ENCODE results near the gene GAL3ST3.
A peak's percentile ranks its signal among the peaks of the same experiment; 100 is the strongest.

The GAL3ST3 gene

DNA sequence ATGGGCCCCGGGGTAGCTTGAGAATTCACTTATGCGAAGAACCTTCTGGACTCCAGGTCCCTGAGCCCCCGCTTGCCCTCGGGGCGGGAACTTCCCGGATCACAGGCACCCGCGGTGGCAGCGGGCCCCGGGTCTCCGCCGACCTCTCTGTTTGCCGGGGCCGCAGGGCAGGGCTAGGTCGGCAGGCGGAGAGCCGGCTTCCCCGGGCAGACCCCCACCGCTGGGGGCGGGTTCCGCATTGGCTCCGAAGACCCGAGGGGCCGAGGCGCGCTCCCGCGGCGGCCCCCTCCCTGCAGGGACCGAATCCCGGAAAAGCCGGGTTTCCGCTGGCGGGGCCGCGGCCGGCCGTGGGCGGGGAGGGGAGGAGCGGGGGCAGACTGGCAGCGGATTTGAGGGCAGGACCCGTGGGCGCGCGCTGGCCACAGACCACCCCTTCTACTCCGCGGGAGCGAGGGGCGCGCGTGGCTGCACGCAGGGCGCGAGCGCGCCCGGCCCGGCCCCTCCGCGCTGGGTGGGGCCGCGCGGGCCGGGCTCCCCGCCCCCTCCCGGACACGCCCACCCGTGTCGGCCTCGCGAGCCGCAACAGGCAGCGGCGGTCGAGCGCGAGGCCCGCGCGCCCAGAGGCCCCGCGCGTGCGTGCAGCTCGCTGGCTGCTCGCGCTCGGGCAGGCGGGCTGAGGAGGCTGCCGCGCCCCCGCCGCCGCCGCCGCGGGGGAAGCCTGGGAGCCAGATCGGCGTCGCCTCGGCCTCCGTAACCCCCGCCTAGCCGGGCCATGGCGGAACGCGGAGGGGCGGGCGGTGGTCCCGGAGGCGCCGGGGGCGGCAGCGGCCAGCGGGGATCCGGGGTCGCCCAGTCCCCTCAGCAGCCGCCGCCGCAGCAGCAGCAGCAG, 21.0 kb upstream of the GAL3ST3 start, which contains the start of gene PACS1:
Gene PACS1, plus strand, starts transcription at position 558 of the 889 bp plus-strand sequence. Its CDS starts 215 bp downstream, at position 773.
- DNase-seq (ENCODE audit: low read depth, low spot score), result peak; percentile 92

DNA sequence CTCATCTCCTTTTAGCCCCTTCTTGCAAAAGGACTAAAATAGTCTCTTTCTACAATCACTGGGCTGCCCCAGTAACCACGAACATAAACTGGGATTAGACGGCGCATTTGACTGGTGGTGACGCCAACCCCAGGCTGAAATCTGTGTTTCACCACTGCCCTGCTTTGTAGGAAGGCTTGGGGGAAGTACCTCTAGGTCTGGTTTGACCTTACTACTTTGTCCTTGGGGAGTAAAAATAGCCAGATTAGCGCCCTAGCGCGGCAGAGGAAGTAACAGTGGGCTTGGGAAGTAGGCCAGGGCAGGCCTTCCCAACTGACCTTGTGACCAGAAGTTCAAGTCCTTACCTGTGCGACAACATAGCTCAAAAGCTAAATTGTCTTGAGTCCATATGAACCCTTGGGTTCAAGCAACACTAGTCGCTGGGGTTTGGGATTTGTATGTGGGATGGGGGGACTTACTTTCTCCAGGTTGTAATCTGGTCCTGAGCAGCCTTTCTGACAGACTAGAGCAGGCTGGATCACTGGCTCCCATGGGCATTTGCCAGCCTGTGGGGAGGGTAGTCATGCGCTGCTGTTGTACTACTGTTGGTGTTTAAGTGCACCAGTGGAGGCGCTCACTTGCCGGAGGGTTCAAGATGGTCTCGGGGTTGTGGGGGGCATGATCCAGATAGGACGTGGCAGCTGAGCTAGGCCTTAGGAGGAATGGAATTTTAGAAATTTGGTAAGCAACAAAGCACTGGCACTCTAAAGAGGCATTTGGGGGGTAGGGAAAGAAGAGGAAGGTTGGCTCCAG, 20.2 kb upstream of the GAL3ST3 start:
- peak; percentile 75 for DNase-seq (ENCODE audit: low read depth, low spot score)

DNA sequence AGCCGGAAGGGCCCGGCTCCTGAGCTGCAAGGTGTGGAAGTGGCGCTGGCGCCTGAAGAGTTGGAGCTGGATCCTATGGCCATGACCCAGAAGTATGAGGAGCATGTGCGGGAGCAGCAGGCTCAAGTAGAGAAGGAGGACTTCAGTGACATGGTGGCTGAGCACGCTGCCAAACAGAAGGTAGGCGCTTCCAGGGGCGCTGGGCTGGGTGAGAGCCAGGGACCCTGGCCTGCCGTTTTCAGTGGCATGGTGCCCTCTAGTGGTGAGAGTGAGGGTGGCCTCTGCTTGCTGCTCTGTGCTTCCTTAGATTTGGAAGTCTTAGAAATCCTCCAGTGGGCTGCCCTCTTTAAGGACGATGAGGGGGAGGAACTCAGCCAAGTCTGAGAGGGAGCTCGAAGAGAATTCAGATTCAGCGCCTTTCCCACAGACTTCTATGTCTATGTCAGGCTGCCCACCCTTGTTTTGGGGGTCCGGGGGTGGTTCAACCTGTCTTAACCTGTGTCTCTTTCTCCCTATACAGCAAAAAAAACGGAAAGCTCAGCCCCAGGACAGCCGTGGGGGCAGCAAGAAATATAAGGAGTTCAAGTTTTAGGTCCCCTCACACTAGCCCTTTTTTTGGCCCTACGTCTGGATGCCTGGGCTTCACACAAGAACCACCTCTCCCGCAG, 19.3 kb upstream of the GAL3ST3 start:
- peak; percentile 88 for DNase-seq (ENCODE audit: low read depth, low spot score)

DNA sequence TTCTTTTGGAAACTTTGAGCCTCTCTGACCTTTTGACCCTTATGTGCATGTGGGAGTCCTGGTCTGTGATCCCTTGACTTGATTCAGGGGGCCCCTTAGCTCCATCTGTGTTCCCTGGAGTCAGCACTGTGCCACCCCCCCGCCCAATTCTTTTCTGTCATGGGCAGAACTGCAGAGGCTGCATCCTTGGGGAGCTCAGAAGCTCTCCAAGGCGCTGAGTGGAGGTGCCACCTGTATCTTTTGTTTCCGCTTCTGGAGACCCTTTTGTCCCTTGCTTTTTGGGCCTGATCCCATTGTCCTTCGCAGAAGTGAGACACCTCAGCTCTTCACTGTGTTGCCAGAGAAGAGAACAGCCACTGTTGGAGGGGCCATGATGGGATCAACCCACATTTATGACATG, 18.7 kb upstream of the GAL3ST3 start:
- DNase-seq (ENCODE audit: low read depth, low spot score), result no peak

DNA sequence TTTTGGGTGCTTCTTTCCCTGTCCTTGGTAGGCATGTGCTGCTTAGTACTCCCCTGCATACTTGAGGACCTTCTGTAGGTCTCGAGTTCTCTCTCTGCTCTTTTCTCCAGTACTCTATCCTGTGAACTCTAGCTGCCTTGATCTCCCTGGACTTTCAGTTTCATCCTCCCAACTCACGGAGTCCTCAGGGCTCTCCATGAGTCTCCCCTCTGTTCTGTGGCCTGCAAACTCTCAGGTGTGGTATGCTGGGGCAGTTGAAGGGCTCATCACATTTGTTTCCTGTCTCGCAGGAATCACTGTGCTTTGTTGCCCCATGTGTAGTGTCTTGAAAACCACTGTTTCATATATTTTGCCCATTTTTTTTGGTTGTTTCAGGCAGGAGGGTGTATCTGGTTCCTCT, 17.8 kb upstream of the GAL3ST3 start:
- DNase-seq (ENCODE audit: low read depth, low spot score), result no peak

DNA sequence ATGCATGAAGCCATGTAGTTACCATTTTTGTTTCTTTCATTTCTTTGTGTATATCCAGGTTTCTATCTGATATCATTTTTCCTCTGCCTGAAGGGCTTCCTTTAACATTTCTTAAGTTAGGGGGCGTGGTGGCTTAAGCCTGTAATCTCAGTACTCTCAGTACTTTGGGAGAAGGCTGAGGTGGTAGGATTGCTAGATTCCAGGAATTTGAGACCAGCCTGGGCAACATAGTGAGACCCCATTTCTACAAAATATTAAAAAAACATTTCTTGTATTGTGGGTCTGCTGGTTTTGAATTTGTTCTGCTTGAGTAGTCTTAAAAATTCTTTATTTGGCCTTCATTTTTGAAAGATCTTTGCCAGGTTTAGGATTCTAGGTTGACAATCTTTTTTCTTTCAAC, 15.6 kb upstream of the GAL3ST3 start:
- DNase-seq (ENCODE audit: low read depth, low spot score), result no peak

DNA sequence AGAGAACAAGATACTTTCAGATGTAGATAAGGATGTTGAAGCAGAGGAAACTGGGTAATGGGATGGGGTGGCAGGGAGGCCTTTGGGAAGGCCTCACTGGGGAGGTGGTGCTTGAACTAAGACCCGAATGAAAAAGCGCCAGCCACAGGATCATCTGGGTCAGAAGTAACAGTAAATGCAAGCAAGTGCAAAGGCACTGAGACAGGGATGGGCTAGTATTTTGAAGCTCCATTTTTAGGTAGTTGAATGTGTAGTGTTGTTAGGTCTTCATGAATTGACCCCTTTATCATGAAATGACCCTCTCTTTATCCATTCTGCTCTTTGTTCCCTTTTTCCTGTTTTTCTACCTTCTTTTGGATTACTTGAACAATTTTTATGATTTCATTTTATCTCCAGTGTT, 14.9 kb upstream of the GAL3ST3 start:
- DNase-seq (ENCODE audit: low read depth, low spot score), result no peak

DNA sequence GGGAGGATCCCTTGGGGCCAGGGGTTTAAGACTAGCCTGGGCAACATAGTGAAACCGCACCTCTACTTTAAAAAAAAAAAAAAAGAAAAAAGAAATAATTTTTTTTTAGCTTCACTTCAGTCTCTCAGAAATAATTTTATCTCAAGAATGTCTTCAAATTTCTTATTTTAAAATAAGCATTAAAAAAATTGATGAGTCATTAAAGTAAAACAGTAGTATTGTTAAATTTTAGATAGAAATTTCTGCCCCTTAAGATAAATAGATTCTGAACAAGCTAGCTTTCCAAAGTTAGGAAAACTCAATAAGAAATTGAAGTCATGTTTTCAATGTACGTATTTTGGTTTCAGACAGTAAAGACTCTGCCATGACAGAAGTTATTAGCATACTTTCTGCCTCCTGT, 13.4 kb upstream of the GAL3ST3 start:
- DNase-seq (ENCODE audit: low read depth, low spot score), result no peak

DNA sequence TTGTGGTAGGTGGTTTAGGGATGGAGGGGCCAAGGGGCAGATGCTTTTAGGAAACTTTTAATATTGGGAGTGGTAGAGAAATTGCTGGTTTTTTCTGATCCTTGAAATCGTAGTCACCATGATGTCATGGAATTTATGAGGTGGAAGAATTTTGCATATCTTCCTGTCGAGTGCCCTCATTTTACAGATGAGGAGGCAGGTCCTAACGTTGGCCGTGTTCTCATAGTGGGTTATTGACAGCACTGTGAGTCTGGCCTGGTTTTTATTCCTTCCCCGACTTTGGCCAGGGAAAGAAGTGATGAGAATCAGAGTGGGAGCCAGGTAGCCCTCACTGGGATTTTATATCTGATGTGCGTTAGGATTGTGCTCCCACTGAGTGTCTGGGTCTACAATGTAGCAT, 12.3 kb upstream of the GAL3ST3 start:
- DNase-seq (ENCODE audit: low read depth, low spot score), result no peak

DNA sequence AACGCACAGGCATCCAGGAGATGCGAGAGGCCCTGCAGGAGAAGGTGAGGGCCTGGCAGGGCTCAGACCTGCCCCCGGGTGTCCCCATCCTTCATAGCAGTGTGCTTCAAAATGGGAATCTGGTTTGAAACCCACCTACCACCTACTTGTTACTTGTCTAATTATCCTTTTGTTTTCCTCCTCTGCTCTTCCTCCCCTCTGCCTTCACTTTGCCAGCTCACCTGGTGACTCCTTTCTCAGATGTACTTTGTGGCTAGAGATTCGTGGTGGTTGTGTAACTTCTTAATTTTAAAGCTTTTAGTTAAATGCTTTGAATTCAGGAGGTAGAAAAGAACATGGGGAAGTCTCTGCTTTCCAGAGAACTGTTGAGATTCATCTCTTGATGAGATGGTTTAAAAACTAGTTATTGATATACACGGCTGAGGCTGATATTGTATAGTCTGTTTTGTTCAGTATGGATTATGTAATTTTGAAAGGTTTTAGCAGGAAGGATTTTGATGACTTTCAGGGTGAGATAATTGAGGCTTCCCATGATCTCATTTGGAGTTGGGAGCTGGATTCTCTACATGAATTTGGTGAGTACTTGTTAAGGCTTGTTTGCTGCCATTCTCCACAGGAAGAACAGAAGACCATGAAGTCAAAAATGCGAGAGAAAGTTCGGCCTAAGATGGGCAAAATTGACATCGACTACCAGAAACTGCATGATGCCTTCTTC, 11.2 kb upstream of the GAL3ST3 start:
- DNase-seq (ENCODE audit: low read depth, low spot score), result no peak

DNA sequence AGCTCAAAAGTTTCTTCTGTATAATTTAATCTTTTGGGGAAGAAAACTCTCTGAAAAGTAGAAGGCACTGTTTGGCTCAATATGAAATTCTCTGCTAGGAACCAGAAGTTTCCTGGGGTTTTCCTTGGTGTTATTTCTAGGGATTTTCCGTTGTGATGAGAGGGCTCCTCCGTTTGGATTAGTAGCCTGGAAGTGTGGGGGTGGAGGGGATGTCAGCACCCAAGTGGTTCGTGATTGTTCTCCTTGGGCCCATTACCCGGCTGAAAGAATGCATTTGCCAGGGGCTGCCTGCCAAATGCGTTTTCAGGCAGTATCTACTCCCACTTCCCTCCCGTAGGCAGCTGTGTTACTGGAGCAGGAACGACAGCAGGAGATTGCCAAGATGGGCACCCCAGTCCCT, 7.5 kb upstream of the GAL3ST3 start:
- DNase-seq (ENCODE audit: low read depth, low spot score), result no peak

DNA sequence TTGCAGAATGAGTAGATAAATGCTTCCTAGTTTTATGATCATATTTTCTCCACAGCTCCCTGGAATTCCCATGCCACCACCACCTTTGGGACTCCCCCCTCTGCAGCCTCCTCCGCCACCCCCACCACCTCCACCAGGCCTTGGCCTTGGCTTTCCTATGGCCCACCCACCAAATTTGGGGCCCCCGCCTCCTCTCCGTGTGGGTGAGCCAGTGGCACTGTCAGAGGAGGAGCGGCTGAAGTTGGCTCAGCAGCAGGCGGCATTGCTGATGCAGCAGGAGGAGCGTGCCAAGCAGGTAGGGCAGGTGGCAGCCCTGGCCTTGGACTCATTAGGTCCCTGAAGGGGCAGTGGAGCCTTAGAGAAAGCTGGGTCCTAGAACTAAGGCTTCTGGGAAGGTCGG, 6.1 kb upstream of the GAL3ST3 start:
- DNase-seq (ENCODE audit: low read depth, low spot score), result no peak

DNA sequence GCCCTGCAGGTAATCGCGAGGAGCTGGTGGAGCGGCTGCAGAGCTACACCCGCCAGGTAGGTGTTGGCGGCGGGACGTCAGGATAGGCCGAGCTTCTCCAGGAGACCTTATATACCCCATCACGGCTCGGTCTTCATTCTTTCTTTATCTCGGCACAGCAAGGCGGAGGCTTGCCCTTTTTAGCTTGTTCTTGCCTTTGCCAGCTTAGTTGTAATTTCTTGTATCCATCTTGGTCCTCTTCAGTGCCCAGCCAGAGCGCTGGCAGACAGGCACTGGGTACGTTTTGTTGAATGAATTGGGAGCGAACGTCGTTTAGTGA, 3.7 kb upstream of the GAL3ST3 start:
- no peak for DNase-seq (ENCODE audit: low read depth, low spot score)

DNA sequence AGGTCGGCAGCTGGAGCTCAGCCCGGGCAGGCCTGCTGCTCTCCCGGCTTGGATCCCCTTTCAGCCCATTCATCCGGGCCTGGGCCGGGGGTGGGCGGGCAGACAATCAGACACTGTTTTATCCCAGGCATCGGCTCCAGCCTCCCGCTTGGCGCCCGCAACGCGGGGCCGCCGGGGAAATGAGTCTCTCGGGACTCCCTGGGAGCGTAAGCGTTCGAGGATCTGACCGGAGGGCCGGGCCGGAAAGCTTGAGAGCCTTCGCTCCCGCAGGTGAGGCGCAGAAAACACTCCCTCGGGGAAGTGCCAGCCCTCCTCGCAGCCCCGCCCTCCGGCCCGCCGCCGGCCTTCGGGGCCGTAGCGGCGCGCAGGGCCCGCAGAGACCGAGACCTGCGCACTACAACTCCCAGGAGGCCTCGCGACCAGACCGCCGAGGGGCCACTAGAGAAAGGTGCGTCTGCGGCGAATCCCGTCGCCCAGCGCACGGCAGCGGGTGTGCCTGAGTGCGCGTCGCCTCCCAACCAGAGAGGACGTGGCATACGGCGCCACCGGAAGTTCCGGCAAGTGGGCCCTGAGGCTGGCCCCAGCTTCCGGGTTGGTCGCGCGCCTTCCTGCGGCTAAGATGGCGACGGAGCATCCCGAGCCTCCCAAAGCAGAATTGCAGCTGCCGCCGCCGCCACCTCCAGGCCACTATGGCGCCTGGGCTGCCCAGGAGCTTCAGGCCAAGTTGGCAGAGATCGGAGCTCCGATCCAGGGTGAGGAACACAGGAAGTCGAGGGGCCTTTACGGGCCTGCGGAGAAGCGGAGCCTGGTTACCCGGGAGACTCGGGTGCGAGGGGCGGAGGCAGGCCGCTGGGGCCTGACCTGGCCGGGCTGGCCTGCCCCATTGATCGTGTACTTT, 3.1 kb upstream of the GAL3ST3 start, which contains the start of gene SF3B2:
Gene SF3B2, plus strand, starts transcription at position 599 of the 898 bp plus-strand sequence. Its CDS starts 21 bp downstream, at position 620.
- DNase-seq (ENCODE audit: low read depth, low spot score), result peak; percentile 100

DNA sequence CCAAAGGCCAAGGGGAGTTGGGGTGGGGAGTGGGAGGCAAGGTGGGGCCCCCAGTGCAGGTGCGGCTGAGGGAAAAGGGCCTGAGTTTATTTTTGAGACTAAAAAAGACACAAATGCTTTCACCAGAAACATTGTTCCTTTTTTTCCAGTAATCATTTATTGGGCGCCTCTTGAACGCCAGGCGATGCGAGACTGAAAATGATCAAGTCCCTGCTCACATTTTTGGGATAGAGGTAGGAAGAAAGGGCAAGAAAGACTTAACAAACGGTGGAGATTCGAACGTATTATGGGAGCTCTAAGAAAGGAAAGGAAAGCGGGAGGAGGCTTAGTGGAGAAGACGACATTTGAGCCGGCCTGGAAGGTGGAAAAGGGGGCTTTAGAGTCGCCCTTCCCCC, 2.4 kb upstream of the GAL3ST3 start:
- DNase-seq (ENCODE audit: low read depth, low spot score), result no peak

DNA sequence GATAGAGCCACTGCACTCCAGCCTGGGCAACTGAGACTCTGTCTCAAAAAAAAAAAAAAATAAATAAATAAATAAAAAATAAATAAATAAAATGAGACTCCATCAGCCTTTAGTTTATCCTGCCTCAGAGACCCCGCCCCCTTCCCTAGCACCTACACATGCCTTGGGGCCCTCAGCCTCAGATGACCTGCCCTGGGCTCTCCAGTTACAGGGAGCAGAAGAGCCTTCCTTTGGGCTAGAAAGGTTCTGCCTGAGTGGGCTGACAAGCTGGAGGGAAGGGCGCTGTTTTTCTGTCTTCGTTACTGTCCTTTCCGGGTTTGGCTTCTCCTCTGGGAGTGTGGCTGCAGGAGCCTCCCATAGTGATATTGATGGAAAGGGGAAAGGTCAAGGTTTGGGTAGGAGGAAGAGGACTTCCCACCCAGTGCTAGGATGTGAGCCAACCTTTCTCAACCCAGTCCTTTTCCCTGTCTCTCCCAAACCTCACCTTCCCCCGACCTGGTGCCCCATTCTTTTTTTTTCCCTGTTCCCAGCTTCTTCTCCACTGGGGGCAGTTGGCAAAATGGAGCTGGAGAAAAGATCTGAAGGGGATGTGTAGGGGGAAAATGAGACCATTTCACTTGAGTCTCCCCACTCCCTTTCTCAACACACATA, 1.7 kb upstream of the GAL3ST3 start:
- no peak for DNase-seq (ENCODE audit: low read depth, low spot score)

DNA sequence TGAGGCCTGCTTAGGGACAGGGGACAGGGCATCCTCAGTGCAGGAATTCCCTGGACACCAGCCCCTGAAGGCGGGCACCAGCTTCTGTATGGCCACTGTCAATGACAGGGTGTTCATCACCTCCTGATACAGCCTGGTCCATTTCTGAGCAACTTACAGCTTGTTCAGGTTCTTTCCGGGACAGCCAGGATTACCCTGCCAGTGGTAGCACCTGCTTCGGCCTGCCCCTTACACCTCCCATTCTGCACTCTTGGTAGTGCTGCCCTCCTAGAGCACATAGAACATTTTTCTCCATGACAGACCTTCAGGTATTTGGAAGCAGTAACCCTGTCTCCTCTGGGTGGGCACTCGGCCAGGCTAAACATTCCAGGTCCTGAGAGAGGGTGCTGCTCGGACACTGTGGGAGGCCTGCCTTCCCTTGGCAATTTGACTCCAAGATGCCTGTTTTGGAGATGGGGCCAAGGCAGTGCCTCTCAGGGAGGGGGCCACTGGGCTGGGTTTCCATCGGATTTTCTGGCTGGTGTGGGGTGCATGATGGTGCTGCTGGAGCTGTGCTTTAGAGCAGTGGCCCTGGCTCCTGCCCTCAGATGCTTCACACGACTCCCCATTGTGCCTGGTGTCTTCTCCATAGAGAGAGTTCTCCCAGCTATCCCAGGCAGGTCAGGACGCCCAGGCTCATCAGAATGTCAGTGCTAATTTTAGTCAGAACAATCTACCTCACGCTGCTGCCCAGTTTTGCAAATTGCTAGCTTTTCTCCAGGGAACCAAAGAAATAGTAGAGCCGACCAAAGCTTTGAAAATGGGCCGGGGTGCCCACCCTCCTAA, 1.2 kb downstream of the GAL3ST3 start:
- DNase-seq (ENCODE audit: low read depth, low spot score), result peak; percentile 83

DNA sequence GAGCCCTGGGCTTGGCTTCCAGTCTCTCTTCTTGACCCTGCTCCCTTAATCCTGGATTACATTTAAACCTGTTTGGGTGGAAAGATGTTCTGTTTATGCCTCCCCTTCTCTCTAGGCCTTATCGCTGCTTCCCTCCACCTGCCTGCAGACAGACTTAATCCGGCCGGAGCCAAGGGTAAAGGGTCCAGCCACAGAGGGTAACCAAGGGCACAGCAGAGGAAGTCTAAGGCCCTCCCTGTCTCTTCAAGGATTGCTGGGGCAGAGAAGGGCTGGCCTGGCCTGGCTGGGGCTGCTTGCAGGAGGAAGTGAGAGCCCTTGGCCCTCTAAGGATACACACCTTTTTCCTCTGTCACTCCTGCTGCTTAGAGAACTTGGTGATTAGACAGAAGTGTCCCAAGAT, 2.1 kb downstream of the GAL3ST3 start:
- DNase-seq (ENCODE audit: low read depth, low spot score), result no peak

DNA sequence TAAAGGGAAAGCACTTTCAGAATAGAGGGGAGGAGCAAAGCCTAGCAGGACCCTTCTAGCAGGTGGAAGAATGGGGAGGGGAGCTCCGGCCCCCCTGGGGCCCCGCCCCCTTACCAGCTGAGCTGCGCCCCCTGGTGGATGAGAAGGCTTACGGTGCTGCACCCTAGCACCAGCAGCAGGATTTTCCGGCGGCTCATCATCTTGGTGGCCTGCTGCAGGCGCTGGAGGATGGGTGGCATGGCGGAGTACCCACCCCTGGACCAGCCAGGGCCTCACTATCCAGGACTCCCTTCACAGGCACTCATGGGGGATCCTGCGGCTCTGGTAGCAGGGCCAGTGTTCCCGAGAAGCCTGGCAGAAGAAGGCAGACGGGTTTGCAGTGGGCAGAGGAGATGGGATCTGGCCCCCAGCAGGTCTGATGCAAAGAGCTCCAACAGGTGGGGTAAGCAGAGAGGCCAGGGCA, 3.8 kb downstream of the GAL3ST3 start:
- peak; percentile 85 for DNase-seq (ENCODE audit: low read depth, low spot score)
